GM12875 (cell line): Measurements from ENCODE around the gene TBR1.

Experiments used
- H3K4me3 ChIP-seq: one replicate; pipeline ENCODE4 v1.5.1; 2011; ENCODE audit warnings: low read depth, low read length, control low read depth
- TF ChIP-seq, protein P1 (sequence below): IDR thresholded peaks from 2 replicates; pipeline ENCODE4 v1.5.1; 2011; ENCODE audit warnings: low read depth, mild to moderate bottlenecking, control low read depth, inconsistent platforms, low read length, moderate library complexity, borderline replicate concordance; ENCODE audit not compliant: insufficient read depth

The TBR1 gene

DNA sequence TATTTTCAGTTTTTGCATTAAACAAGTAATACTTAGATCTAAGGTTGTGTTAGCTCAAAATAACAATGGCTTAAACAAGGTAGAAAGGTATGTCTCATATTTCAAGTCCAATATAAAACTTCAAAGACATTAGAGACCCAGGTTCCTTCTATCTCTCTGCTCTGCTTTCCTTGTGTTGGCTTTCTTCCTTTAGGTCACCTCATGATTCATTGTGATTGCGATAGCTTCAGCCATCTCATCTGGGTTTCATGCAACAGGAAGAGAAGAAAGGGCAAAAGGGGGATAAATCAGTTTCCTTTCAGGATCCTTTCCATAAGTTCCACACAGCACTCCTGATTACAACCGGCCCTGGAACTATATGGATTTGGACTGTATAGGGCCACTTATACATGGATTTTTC, 16.0 kb upstream of the TBR1 start:
- no peak overlapping the region for H3K4me3 ChIP-seq
- TF ChIP-seq, protein P1, sequence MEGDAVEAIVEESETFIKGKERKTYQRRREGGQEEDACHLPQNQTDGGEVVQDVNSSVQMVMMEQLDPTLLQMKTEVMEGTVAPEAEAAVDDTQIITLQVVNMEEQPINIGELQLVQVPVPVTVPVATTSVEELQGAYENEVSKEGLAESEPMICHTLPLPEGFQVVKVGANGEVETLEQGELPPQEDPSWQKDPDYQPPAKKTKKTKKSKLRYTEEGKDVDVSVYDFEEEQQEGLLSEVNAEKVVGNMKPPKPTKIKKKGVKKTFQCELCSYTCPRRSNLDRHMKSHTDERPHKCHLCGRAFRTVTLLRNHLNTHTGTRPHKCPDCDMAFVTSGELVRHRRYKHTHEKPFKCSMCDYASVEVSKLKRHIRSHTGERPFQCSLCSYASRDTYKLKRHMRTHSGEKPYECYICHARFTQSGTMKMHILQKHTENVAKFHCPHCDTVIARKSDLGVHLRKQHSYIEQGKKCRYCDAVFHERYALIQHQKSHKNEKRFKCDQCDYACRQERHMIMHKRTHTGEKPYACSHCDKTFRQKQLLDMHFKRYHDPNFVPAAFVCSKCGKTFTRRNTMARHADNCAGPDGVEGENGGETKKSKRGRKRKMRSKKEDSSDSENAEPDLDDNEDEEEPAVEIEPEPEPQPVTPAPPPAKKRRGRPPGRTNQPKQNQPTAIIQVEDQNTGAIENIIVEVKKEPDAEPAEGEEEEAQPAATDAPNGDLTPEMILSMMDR, result no peak

- no peak overlapping the region for H3K4me3 ChIP-seq
- TF ChIP-seq, protein P1, result no peak
These were observed 13.8 kb upstream of the TBR1 start for GRCh38 chr2:161402297-161402696.

DNA sequence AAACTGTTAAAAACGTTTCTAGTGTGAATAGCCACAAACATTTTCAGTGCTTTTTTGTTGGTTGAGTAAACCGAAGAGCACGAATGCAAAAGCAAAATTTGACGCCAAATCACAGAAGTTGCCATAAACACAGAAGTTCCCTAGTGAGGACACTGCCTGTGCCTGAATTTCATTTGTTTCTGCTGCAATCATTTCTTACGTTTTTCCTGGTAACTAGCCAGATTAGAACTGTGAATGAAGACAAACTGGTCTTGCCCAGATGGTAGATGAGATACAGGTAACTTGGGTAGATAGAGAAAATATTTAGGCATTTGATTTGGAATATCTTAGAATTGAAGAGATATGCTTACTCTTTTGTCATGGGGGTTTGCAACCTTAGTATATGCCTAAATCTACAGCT, 9.8 kb upstream of the TBR1 start:
- TF ChIP-seq, protein P1, result no peak
- no peak overlapping the region for H3K4me3 ChIP-seq

GRCh38 chr2:161407597-161407996, 8.5 kb upstream of the TBR1 start:
- no peak overlapping the region for H3K4me3 ChIP-seq
- TF ChIP-seq, protein P1, result no peak

DNA sequence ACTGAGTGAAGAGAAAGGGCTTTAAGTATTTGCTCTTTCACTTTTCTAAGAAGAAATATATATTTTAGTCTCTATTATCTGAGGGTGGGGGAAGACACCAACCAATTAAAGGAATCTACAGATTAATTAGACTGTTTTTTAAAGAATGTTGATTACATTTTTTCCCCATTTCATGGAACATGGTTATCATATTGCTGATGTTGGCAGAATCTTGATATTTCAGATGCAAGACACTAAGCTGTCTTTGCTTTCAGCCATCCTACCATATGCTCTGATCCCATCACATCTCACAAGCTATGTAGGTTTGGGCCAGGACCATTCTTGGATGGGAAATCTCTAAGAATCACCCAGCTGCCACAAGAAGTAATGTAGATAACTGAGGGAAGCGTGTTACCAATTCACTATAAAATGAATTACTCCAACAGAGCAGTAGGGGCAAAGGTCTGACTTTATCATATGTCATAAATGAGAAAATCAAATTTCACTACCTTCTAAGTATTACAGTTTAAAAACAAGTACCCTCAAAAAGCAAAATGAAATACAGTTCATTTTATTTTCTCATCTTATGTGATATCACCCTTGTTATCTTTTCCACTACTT, 6.7 kb upstream of the TBR1 start:
- TF ChIP-seq, protein P1, result no peak
- H3K4me3 ChIP-seq, result no peak overlapping the region

DNA sequence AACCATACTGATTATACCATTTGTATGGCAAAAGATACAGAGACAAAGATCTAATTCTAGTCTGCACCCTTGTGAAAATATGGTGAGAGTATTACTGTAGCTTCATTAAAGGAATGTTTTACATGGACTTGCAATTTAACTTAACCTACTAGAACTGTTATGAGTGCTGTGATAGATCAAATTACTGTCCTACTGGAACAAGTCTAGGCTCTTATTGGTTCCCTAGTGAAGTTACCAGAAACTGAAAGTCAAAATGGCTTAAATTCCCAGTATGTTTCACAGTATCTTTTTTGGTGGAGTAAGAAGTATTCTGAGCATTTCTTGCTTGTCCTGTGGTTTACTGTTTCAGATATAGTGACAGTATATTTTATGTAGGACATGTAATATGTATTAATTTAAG, 3.8 kb upstream of the TBR1 start:
- no peak overlapping the region for H3K4me3 ChIP-seq
- TF ChIP-seq, protein P1, result no peak
